GM12875 (cell line): Measurements from ENCODE around the gene TCAF2.
"Not testable (repeated sequence)": the region's sequence is repeated elsewhere in the genome, so short reads cannot be mapped to it uniquely, and the experiment has no call there.

Source experiments
- H3K4me3 ChIP-seq: one replicate; pipeline ENCODE4 v1.5.1; 2011; ENCODE audit warnings: low read depth, low read length, control low read depth

TCAF2 gene

DNA sequence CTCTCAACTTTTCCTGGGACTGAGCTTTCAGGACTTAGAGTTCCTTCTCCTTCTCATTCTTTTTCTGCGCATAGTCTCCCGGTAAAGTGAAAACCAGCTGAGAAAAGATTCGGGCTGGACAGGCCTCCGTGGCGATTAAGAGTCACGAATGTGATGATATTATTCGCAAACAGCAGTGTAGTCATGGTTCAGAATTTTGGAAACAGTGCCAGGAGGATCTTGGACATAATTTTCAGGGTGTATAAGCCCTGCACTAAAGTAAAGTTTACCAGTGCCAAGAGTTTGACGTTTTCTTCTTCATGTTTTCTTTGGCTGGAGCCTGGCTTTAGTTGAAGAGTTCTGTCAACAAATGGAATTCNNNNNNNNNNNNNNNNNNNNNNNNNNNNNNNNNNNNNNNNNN, 29.7 kb downstream of the TCAF2 start:
- H3K4me3 ChIP-seq, result not testable (repeated sequence)
